NCI-H774 (cell line): ENCODE results near the gene NR1H2.
"Not testable (repeated sequence)": the region's sequence is repeated elsewhere in the genome, so short reads cannot be mapped to it uniquely, and the experiment has no call there.

Source experiments
- DNase-seq: peaks from one replicate; lab custom pipeline; 2025; lab: John Stamatoyannopoulos, UW

Gene NR1H2

DNA sequence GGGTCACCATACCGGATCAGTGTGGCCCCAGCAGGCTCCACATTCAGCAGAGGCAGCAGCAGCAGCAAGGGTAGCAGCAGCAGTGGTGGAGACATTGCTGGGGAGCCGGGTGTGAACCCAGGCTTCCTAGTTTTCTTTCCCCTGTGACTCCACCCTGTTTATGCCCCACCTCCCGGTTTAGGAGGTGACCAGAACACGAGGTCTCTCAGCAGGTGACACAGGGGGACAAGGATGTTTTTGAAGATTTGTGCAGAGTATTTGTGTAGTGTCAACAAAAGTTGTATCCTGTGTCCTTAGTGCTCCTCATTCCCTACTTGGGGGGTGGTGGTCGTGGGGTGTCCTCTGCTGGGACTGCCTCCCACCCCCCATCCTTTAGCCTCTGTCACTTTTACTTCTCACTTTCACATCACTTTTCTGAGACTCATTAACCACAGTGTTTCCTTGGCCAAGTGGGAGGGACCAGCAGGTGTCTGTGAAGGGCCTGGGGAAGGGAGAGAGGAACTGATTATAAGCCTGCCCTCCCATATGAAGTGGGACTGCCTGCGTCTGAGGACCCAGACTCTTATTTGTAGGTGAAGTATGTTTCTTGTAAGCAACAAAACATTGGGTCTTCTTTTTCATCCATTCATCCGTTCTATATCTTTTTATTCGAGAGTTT lies 31.5 kb upstream of the NR1H2 start:
- no peak for DNase-seq

DNA sequence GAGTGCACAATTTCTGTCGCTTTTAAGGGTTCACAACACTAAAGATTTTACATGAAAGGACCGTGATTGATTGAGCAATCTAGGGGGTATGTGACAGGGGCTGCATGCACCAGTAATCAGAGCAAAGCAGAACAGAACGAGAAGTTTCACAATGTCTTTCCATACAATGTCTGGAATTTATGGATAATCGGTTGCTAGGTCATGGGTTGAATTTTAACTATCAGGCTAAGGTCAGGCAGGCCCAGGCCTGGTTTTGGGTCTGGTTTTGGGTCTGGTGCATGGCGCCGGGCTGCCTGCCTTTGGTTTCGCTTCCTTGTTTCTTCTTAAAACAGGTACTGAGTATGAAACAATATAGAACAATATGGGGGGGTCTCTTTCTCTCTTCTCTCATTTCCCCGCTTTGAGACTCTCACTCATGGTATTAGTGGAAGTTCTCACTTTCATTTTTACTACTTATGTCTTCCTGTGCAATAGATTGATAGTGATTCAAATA lies 29.1 kb upstream of the NR1H2 start:
- DNase-seq = not testable (repeated sequence)

- no peak for DNase-seq
Observed at GRCh38 chr19:50349277-50350057, 26.8 kb upstream of the NR1H2 start.

DNA sequence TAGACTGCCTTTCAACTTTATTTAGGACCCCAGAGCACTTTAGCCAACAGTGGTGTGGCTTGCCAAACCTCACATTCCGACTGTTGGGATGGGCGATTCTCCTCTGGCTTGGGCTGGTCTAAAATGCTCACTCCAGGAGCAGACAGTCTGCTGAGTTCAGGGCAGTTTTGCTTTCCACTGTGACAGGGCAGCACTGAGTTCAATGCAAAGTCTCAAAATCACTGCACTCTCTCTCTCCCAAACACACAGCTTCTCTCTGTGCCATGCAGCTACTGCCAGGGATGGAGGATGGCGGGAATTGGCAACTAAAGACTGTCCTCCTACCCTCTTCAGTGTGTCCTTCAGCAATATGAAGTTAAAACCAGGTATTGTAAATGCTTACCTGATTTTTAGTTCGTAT lies 24.0 kb upstream of the NR1H2 start:
- no peak for DNase-seq

DNA sequence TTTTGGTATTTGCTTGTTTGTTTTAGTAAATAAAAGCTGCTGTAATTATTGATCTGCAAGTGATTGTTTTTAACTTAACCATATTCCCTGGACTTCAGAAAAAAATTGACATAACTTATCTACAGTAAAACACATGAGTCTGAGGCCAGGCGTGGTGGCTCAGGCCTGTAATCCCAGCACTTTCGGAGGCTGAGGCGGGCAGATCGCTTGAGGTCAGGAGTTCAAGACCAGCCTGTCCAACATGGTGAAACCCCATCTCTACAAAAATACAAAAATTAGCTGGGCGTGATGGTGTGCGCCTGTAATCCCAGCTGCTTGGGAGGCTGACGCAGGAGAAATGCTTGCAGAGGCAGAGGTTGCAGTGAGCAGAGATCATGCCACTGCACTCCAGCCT lies 22.8 kb upstream of the NR1H2 start:
- not testable (repeated sequence) for DNase-seq

DNA sequence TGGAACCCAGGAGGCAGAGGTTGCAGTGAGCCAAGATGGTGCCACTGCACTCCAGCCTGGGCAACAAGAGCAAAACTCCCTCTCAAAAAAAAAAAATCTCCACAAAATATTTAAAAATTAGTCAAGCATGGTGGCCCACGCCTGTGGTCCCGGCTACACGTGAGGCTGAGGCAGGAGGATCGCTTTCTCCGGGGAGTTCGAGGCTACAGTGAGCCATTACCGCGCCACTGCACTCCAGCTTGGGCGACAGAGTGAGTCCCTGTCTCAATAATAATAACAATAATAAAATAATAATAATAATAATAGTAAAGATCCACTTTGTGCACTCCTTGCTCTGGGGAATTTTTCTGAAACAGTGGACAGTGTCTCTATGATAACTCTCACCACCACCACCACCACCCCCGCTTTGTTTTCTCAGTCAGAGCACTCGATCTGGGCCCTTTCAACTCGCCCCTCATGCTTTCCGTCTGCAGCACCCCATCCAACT lies 19.5 kb upstream of the NR1H2 start:
- DNase-seq = no peak

DNA sequence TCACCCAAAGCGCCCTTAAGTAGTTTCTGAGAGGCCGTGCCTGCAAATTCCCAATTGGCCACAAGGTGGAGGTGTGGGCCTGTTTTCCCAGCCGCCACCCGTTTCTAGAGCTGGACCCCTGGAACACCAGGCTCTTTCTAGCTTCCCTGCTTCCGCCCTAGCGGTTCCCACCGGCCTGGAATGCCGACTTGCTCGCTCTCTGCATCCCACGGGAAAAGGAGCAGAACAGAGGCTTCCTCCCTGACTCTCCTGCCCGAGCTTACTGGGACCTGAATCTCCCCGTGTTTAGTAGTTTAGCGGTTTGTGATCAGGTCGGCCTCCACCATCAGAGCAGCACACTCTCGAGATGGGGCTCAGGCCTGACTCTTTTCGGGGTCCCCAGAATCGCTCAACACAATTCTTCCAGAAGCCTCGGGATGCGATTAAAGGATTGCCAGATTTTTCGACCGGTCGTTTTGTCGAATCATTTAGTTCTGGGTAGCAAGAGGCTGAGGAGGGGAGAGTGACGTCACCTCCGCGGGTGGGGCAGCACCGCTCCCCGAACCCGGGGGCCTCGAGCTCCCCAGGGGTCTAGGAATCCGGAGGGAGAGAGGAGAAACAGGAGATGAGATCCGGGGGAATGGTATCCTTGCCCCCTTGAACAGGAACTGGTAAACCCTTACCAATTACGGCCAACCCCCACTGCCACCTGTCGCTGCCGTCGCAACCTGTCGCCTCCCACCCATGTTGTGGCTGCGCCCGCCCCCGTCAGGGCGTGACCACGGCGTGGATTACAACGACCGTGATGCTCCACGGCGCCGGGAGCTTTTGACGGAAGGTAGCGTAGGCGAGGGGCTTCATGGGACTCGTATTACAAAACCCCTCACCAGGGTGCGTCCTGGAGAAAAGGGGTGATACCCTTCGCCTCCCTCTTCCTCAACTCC lies 18.8 kb upstream of the NR1H2 start:
- DNase-seq = peak; percentile 56

DNA sequence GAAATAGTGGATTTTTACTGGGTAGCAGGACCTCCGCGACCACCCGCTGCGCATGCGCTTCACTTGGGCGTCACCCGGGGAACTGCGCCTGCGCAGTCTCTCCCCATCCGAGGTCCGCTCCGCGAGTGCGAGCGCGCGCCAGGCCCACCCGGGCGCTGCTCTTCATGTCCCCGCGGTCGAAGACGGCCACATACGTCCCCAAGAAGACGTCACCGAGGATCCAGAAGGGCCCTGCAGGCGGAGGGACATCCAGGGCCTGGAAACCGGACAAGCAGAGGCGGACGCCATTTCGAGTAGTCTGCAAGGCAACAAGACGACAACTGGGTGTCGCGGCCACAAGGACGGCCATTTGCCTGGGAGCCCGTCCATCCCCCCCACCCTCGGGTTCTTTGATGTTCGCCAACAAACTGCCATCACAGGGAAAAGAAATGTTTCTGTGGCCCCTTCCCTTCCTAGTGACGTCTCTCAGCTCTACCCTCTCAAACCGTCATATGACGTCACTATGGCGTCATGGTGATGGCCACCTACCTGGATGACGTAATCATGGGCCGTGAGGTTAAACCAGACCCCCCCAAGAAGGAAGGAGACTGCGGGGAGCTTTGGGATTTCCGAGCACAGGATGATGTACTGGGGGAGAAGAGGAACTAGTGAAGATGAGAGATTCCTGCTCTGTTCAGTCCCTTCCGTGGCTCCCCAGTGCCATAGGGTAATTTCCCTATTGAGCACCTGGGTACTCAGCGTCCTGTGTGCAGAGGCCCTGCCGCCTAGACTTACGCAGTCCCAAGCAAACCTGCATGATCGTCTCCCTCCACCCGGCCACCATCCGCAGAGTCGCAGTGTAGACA lies 17.6 kb upstream of the NR1H2 start:
- peak; percentile 40 for DNase-seq

- DNase-seq = no peak
Observed at GRCh38 chr19:50359328-50359818, 16.9 kb upstream of the NR1H2 start.

DNA sequence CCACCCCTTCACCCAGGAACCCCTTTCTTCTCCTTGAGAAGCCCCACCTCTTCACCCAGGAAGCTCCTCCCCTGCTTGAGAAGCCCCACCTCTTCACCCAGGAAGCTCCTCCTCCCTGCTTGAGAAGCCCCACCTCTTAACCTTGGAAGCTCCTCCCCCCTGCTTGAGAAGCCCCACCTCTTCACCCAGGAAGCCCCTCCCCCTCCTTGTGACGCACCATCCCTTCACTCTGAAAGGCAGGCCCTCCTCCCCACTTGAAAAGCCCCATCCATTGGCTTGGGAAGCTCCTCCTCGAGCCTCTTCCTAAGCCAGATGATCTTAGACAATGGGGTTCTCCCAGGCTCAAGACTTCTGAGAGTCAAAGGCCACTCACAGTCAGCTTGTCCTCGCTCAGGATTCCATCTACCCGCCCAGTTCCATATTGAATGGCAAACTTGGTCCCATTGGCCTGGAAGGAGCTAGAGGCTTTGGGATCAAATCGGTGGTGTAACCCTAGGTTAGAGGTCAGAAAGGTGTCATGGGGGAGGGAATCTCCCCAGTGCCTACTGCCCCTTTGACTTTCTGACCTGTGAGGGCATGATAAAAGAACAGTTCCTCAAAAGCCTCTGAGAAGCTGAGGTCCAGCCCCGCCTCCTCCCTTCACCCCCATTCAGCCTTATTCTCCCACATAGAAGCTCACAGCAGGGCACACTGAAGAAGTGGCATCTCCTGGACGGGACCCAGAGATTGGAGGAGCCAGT lies 14.8 kb upstream of the NR1H2 start:
- no peak for DNase-seq

- no peak for DNase-seq
Observed at GRCh38 chr19:50362030-50362412, 14.2 kb upstream of the NR1H2 start.

DNA sequence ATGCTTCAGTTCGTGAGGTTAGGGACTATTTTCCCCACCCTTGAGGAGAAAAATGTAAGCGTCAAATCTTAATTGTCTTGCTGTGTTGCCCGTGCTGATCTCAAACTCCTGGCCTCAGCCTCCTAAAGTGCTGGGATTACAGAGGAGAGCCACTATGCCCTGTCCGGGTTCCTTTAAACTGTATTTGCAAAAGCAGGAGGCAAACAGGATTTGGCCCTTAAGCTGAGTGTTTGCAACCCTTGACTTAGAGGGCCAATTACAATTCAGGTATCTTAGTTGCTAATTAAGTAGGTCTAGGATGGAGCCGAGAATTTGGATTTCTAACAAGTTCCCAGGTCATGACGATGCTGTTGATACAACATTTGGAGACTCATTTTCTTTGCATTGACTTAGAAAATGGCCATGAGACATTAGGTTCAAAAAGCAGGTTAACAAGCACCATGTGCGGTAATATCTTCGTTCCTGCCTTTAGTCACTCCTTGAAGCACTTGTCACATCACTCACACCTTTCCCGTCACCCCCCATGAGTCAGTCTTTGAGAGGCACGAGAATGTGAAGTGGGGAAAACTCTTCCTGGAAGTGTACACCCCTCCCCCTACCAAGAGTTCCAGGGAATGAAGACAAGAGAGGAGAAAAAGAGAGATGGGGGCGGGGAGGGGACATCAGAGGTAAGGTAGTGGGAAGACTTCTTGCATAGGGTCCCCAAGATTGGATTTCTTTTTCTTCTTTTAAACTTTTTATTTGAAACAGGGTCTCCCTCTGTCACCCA lies 13.4 kb upstream of the NR1H2 start:
- DNase-seq = no peak

GRCh38 chr19:50365434-50366306 lies 10.6 kb upstream of the NR1H2 start, which contains the start of gene NAPSA:
TSS of gene NAPSA (minus strand) at chr19:50365639. CDS start at chr19:50365621, 18 bp downstream.
- DNase-seq = no peak

DNA sequence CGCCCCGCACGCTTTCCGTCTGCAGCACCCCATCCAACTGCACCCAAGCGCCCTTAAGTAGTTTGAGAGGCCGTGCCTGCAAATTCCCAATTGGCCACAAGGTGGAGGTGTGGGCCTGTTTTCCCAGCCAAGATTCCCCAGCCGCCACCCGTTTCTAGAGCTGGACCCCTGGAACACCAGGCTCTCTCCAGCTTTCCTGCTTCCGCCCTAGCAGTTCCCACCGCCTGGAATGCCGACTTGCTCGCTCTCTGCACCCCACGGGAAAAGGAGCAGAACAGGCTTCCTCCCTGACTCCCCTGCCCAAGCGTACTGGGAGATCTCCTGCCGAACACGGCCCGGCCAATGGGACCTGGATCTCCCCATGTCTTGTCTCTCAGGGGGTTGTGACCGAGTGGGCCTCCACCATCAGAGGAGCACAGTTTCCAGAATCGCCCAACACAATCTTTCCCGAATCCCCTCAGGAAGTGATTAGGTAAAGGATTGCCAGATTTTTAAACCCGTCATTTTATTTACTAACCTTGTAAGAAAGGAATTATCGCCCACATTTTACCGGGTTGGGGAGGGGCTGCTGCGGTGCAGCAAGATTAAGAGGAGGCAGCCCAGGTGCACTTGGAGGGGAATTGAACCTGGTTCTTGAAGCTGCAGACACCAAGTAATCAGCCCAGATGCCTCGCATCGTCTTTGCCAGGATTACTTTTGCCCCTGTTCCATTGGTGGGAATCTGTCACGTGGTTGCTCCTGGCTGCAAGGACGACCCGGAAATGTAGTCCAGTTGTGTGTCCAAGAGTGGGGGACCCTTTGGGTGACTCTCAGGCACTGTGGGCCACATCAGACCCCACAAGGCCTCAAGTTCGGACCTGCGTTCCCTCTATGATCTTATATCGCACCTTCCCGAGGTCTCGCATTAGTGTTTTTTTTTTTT lies 7.3 kb upstream of the NR1H2 start:
- peak; percentile 83 for DNase-seq

GRCh38 chr19:50371914-50372475 lies 4.3 kb upstream of the NR1H2 start:
- no peak for DNase-seq

- DNase-seq = no peak
Observed at GRCh38 chr19:50377051-50377461, 799 bp downstream of the NR1H2 start.

DNA sequence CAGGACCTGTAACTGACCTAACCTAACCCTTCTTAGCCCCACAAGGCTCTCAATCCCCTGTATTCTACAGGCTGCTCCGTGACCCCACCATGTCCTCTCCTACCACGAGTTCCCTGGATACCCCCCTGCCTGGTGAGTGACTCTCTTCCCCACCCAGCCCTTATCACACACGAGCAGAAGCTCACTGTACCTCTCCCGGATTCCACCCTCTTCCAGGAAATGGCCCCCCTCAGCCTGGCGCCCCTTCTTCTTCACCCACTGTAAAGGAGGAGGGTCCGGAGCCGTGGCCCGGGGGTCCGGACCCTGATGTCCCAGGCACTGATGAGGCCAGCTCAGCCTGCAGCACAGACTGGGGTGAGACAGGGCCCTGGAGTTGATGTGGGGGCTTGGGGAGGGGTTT lies 1.3 kb downstream of the NR1H2 start:
- no peak for DNase-seq
